ENCODE data around the gene DIP2C.
"Not testable (repeated sequence)": the region's sequence is repeated elsewhere in the genome, so short reads cannot be mapped to it uniquely, and the experiment has no call there.

DIP2C gene

GRCh38 chr10:687583-688311 lies 1.7 kb downstream of the DIP2C start:
- DNase-seq (ENCODE audit: low spot score in 2 of 2) (no peak), ATAC-seq (no peak)
- no peaks in the 10 kb centered on the region for H3K9me3 Mint-ChIP-seq
- H3K4me3 Mint-ChIP-seq, result no peak overlapping the region
- H3K4me1 Mint-ChIP-seq, result no peaks in the 10 kb centered on the region
- no peaks in the 10 kb centered on the region for H3K36me3 Mint-ChIP-seq
- no peak overlapping the region for H3K27ac Mint-ChIP-seq

- H3K9me3 Mint-ChIP-seq, result no peaks in the 10 kb centered on the region
- no peak overlapping the region for H3K27ac Mint-ChIP-seq
- H3K36me3 Mint-ChIP-seq, result no peaks in the 10 kb centered on the region
- no peak overlapping the region for H3K4me3 Mint-ChIP-seq
- no peaks in the 10 kb centered on the region for H3K4me1 Mint-ChIP-seq
- ATAC-seq (peak; percentile 4), DNase-seq (ENCODE audit: low spot score in 2 of 2) (no peak)
These were observed 3.1 kb downstream of the DIP2C start for GRCh38 chr10:686155-686931.

DNA sequence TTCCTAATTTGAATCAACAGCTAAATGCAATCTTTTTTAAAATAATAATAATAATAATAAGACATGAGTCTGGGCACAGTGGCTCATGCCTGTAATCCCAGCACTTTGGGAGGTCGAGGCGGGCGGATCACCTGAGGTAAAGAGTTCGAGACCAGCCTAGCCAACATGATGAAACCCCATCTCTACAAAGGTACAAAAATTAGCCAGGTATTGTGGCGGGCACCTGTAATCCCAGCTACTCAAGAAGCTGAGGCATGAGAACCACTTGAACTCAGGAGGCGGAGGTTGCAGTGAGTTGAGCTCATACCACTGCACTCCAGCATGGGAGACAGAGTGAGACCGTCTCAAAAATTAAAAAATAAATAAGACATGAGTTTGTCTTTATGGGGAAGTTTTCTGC lies 3.9 kb downstream of the DIP2C start:
- Mint-ChIP-seq H3K4me1 (no peaks in the 10 kb centered on the region), H3K27ac (no peak overlapping the region), H3K4me3 (no peak overlapping the region), H3K36me3 (no peaks in the 10 kb centered on the region), H3K9me3 (no peaks in the 10 kb centered on the region)
- ATAC-seq (no peak), DNase-seq (ENCODE audit: low spot score in 2 of 2) (no peak)

DNA sequence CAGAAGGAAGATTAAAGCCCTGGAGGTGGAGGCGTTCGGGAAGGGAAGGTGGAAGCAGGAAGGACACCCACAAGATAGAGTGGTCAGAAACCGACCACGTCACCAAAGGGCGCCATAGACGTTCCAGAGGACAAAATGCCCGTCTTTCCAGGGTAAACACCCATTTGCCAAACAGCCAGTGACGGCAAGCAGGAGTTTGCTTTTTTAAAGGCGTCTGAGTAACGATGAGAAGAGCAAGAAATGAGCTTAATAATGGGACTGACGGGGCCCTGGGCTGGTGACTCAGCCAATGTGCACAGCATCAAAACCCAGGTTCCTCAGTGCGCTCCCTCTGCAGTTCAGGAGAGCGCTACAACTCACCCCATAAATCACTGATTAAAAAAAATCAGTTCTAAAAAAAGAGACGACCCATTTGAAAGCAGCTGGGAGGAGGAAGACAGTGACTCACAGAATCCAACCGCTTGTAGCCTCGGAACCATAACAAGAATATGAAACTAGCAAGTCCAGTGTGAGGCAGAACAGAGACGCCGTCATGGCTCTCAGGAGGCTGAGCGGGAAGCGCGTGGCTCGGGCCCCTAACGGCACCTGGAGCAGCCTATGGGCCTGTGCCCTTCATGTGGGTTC lies 5.9 kb downstream of the DIP2C start:
- no peak for DNase-seq (ENCODE audit: low spot score in 2 of 2)
- no peak overlapping the region for H3K4me3 Mint-ChIP-seq
- no peak overlapping the region for H3K27ac Mint-ChIP-seq
- H3K36me3 Mint-ChIP-seq, result no peaks in the 10 kb centered on the region
- no peaks in the 10 kb centered on the region for H3K4me1 Mint-ChIP-seq
- ATAC-seq, result no peak
- H3K9me3 Mint-ChIP-seq, result no peaks in the 10 kb centered on the region

DNA sequence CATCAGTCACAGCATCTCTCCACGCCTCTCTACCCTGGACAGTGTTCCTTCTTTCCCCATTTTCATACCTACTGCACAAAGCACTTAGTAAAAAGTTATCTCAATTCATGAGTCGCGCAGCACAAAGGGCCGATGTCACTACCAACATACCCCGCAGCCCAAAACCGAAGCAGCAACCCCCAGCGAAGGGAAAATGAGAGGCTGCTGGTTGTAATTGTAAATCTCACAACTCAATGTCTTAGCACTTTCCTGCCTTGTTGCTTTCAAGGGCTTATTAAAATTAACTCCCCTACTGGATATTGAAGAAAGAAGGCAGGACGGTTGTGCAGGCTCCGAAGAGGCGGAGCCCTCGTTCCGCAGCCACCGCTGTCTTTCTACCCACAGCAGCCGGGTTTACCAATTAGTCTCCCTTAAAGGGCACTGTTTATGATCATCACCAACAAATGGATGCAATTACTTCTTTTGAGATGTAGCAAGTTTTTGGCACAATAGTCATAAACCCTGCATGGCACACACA lies 6.5 kb downstream of the DIP2C start:
- Mint-ChIP-seq H3K27ac (no peak overlapping the region), H3K4me3 (no peak overlapping the region), H3K9me3 (no peaks in the 10 kb centered on the region), H3K36me3 (no peaks in the 10 kb centered on the region), H3K4me1 (no peaks in the 10 kb centered on the region)
- ATAC-seq, result no peak
- no peak for DNase-seq (ENCODE audit: low spot score in 2 of 2)

GRCh38 chr10:681670-682318 lies 7.7 kb downstream of the DIP2C start:
- H3K36me3 Mint-ChIP-seq, result no peaks in the 10 kb centered on the region
- peaks cover 6% of the 10 kb centered on the region for H3K4me1 Mint-ChIP-seq
- ATAC-seq (no peak), DNase-seq (ENCODE audit: low spot score in 2 of 2) (no peak)
- H3K27ac Mint-ChIP-seq, result no peak overlapping the region
- H3K9me3 Mint-ChIP-seq, result no peaks in the 10 kb centered on the region
- H3K4me3 Mint-ChIP-seq, result no peak overlapping the region

DNA sequence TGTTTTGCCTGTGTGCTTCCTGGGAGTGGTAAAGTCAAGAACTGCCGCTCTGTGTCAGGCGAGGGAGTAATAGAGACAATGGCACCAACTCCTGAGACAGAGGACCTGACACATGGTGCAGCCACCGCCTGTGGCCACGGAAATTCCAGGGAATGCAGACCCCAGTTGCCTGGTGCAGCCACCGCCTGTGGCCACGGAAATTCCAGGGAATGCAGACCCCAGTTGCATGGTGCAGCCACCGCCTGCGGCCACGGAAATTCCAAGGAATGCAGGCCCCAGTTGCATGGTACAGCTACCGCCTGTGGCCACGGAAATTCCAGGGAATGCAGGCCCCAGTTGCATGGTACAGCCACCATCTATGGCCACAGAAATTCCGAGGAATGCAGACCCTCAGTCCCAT lies 8.7 kb downstream of the DIP2C start:
- no peak overlapping the region for H3K4me3 Mint-ChIP-seq
- peaks cover 12% of the 10 kb centered on the region for H3K4me1 Mint-ChIP-seq
- DNase-seq (ENCODE audit: low spot score in 2 of 2) (no peak), ATAC-seq (no peak)
- H3K36me3 Mint-ChIP-seq, result no peaks in the 10 kb centered on the region
- no peaks in the 10 kb centered on the region for H3K9me3 Mint-ChIP-seq
- H3K27ac Mint-ChIP-seq, result no peak overlapping the region

GRCh38 chr10:680146-680545 lies 9.3 kb downstream of the DIP2C start:
- DNase-seq (ENCODE audit: low spot score in 2 of 2), result no peak
- Mint-ChIP-seq H3K36me3 (no peaks in the 10 kb centered on the region), H3K9me3 (no peaks in the 10 kb centered on the region), H3K4me3 (no peak overlapping the region), H3K27ac (no peak overlapping the region), H3K4me1 (peaks cover 12% of the 10 kb centered on the region)
- ATAC-seq, result no peak

GRCh38 chr10:679556-679955 lies 9.9 kb downstream of the DIP2C start:
- DNase-seq (ENCODE audit: low spot score in 2 of 2) (no peak), ATAC-seq (no peak)
- Mint-ChIP-seq H3K4me1 (peaks cover 12% of the 10 kb centered on the region), H3K36me3 (no peaks in the 10 kb centered on the region), H3K4me3 (no peak overlapping the region), H3K27ac (no peak overlapping the region), H3K9me3 (no peaks in the 10 kb centered on the region)

GRCh38 chr10:678662-679005 lies 10.8 kb downstream of the DIP2C start:
- H3K4me1 Mint-ChIP-seq, result peaks cover 12% of the 10 kb centered on the region
- not testable (repeated sequence) for H3K27ac Mint-ChIP-seq; ATAC-seq; H3K4me3 Mint-ChIP-seq; H3K9me3 Mint-ChIP-seq; DNase-seq (ENCODE audit: low spot score in 2 of 2); H3K36me3 Mint-ChIP-seq

DNA sequence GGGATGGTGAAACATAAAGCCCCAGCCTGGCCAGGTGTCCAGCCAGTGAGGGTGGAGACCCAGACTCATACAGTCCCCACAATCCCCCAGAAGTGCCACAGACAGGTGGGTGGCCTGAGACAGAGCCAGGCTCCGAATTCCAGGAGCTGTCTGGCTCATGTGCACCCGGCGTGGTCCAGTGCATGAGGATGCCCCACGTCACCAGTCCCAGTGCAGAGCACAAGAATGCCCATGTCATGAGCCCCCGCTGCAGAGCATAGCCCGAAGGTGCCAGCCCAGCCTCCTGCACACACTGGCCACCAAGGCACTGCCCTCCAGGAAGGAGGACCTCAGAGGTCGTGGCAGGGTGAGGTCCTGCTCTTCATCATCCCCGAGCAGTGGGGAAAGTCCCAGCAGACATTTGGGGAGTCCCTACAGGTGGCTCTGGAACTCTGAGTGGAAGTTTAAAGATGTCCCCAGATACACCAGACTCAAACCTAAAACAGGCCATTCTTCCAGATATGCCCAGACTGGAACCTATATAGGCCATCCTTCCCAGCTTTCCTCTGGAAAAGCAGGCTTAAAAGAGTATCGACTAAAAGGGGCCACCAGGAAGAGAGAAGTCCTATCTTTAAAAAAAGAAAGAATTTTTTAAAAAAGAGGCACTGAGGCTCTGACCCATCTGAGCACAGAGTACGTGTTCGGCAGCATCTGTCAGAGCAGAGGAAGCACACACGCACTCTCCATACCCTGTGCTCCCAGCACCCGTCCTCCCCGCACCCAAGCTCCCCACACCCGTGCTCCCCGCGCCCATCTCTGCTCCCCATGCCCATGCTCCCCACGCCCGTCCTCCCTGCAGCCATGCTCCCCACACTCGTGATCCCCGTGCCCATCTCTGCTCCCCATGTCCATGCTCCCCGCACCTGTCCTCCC lies 11.5 kb downstream of the DIP2C start:
- no peak for DNase-seq (ENCODE audit: low spot score in 2 of 2)
- Mint-ChIP-seq H3K4me3 (no peak overlapping the region), H3K4me1 (peaks cover 12% of the 10 kb centered on the region), H3K9me3 (no peaks in the 10 kb centered on the region), H3K36me3 (no peaks in the 10 kb centered on the region), H3K27ac (no peak overlapping the region)
- ATAC-seq, result peak; percentile 38

GRCh38 chr10:677038-677437 lies 12.4 kb downstream of the DIP2C start:
- Mint-ChIP-seq H3K36me3 (no peaks in the 10 kb centered on the region), H3K4me1 (peaks cover 12% of the 10 kb centered on the region), H3K9me3 (no peaks in the 10 kb centered on the region), H3K4me3 (no peak overlapping the region), H3K27ac (no peak overlapping the region)
- ATAC-seq, result peak; percentile 70
- DNase-seq (ENCODE audit: low spot score in 2 of 2), result no peak

DNA sequence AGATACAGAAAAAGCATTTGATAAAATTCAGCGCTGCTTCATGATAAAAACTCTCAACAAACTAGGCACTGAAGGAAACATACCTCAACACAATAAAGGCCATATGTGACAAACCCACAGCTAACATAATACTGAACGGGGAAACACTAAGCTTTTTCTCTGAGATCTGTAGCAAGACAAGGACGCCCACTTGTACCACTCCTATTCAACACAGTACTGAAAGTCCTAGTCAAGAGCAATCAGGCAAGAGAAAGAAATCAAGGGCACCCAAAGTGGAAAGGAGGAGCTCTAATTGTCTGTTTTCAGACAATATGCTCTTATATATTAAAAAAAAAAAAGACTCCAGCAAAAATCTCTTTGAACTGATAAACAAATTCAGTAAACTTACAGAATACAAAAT lies 13.3 kb downstream of the DIP2C start:
- H3K9me3 Mint-ChIP-seq, result no peaks in the 10 kb centered on the region
- ATAC-seq (peak; percentile 87), DNase-seq (ENCODE audit: low spot score in 2 of 2) (no peak)
- no peak overlapping the region for H3K27ac Mint-ChIP-seq
- peaks cover 12% of the 10 kb centered on the region for H3K4me1 Mint-ChIP-seq
- H3K4me3 Mint-ChIP-seq, result no peak overlapping the region
- H3K36me3 Mint-ChIP-seq, result no peaks in the 10 kb centered on the region

GRCh38 chr10:675532-675931 lies 13.9 kb downstream of the DIP2C start:
- DNase-seq (ENCODE audit: low spot score in 2 of 2) (no peak), ATAC-seq (no peak)
- peaks cover 12% of the 10 kb centered on the region for H3K4me1 Mint-ChIP-seq
- no peaks in the 10 kb centered on the region for H3K9me3 Mint-ChIP-seq
- H3K27ac Mint-ChIP-seq, result no peak overlapping the region
- H3K36me3 Mint-ChIP-seq, result no peaks in the 10 kb centered on the region
- H3K4me3 Mint-ChIP-seq, result no peak overlapping the region

Data from stimulated activated effector memory CD8-positive, alpha-beta T cell treated with anti-CD3 and anti-CD28 coated beads, Interleukin-12 subunit alpha, Interleukin-12 subunit beta, amount 100 ng/mL, for 72 hours (primary cell).